OCI-LY1 (cell line): Measurements from ENCODE around the gene CCNL2.

ENCODE experiments used
- H2AFZ ChIP-seq: fragments of 200-600 bp; sonication (generic), shearing (Covaris generic); 2 replicates; pipeline ENCODE4 v1.6.0; 2014; ENCODE audit warnings: antibody characterized with exemption, mild to moderate bottlenecking, low read length
- H3F3A ChIP-seq: fragments of 200-600 bp; sonication (generic), shearing (Covaris generic); 2 replicates; pipeline ENCODE4 v1.6.0; 2014; ENCODE audit warnings: mild to moderate bottlenecking, antibody characterized with exemption, low read length, moderate library complexity; ENCODE audit not compliant: insufficient read depth
- H3K27ac ChIP-seq: fragments of 200-600 bp; sonication (generic); 2 replicates; pipeline ENCODE4 v1.5.1; 2014; ENCODE audit warnings: low read length, mixed run types, mild to moderate bottlenecking, low read depth; ENCODE audit not compliant: poor library complexity, severe bottlenecking
- H3K27me3 ChIP-seq: fragments of 200-600 bp; sonication (generic); 2 replicates; pipeline ENCODE4 v1.6.0; 2014; ENCODE audit warnings: antibody characterized with exemption, mild to moderate bottlenecking, low read length, moderate library complexity; ENCODE audit not compliant: insufficient read depth
- H3K36me3 ChIP-seq: fragments of 200-600 bp; sonication (generic); 2 replicates; pipeline ENCODE4 v1.6.1; 2014; ENCODE audit warnings: mild to moderate bottlenecking, antibody characterized with exemption, low read length, moderate library complexity, mixed read lengths; ENCODE audit not compliant: insufficient read depth
- H3K4me1 ChIP-seq: fragments of 200-600 bp; sonication (generic); 2 replicates; pipeline ENCODE4 v1.5.1; 2014; ENCODE audit warnings: mild to moderate bottlenecking, low read length, moderate library complexity; ENCODE audit not compliant: insufficient read depth, severe bottlenecking
- H3K4me2 ChIP-seq: fragments of 200-600 bp; sonication (generic), shearing (Covaris generic); 2 replicates; pipeline ENCODE4 v1.6.1; 2014; ENCODE audit warnings: low read length
- H3K4me3 ChIP-seq: fragments of 200-600 bp; sonication (generic); 2 replicates; pipeline ENCODE4 v1.5.1; 2014; ENCODE audit warnings: low read length, low read depth, mild to moderate bottlenecking, mixed read lengths; ENCODE audit not compliant: poor library complexity, severe bottlenecking
- H3K79me2 ChIP-seq: fragments of 200-600 bp; shearing (Covaris generic); 2 replicates; pipeline ENCODE4 v1.6.1; 2016; ENCODE audit warnings: mixed run types, low read length, mixed read lengths; ENCODE audit not compliant: insufficient read depth
- H3K9ac ChIP-seq: fragments of 200-600 bp; sonication (generic), shearing (Covaris generic); 2 replicates; pipeline ENCODE4 v1.6.1; 2014; ENCODE audit warnings: mild to moderate bottlenecking, low read length, mixed read lengths
- H3K9me2 ChIP-seq: fragments of 200-600 bp; sonication (generic), shearing (Covaris generic); 2 replicates; pipeline ENCODE4 v1.6.1; 2014; ENCODE audit warnings: low read depth, mild to moderate bottlenecking, low read length, mixed read lengths
- H3K9me3 ChIP-seq: fragments of 200-600 bp; shearing (Covaris generic); 2 replicates; pipeline ENCODE4 v1.6.1; 2014; ENCODE audit warnings: low read length, mixed read lengths
- H4K20me1 ChIP-seq: fragments of 200-600 bp; sonication (generic), shearing (Covaris generic); 2 replicates; pipeline ENCODE4 v1.6.0; 2016; ENCODE audit warnings: mild to moderate bottlenecking, low read length; ENCODE audit not compliant: insufficient read depth
- EZH2 ChIP-seq: fragments of 200-600 bp; sonication (generic), shearing (Covaris generic); IDR thresholded peaks from 2 replicates; pipeline ENCODE4 v1.8.0; 2017; ENCODE audit warnings: borderline replicate concordance, mixed run types, mild to moderate bottlenecking, antibody characterized with exemption, low read length, moderate library complexity, mixed read lengths
- TF ChIP-seq, protein P1 (sequence below): fragments of 200-600 bp; sonication (generic), shearing (Covaris generic); IDR thresholded peaks from 2 replicates; pipeline ENCODE4 v1.5.1; 2017; ENCODE audit warnings: mild to moderate bottlenecking, antibody characterized with exemption, low read length, moderate library complexity, mixed read lengths

Gene CCNL2

GRCh38 chr1:1391225-1391624 lies 7.9 kb downstream of the CCNL2 start:
- no peaks in the 10 kb centered on the region for H3K9me3 ChIP-seq
- H3K4me1 ChIP-seq = no peaks in the 10 kb centered on the region
- no peak overlapping the region for H3K9ac ChIP-seq
- H3K27ac ChIP-seq = no peak overlapping the region
- H3K79me2 ChIP-seq = no peaks in the 10 kb centered on the region
- H2AFZ ChIP-seq = no peak overlapping the region
- H4K20me1 ChIP-seq = no peaks in the 10 kb centered on the region
- H3K9me2 ChIP-seq = no peaks in the 10 kb centered on the region
- H3K27me3 ChIP-seq = no peaks in the 10 kb centered on the region
- H3K4me3 ChIP-seq = no peak overlapping the region
- no peak overlapping the region for H3K4me2 ChIP-seq
- H3F3A ChIP-seq = no peaks in the 10 kb centered on the region
- TF ChIP-seq, protein P1, sequence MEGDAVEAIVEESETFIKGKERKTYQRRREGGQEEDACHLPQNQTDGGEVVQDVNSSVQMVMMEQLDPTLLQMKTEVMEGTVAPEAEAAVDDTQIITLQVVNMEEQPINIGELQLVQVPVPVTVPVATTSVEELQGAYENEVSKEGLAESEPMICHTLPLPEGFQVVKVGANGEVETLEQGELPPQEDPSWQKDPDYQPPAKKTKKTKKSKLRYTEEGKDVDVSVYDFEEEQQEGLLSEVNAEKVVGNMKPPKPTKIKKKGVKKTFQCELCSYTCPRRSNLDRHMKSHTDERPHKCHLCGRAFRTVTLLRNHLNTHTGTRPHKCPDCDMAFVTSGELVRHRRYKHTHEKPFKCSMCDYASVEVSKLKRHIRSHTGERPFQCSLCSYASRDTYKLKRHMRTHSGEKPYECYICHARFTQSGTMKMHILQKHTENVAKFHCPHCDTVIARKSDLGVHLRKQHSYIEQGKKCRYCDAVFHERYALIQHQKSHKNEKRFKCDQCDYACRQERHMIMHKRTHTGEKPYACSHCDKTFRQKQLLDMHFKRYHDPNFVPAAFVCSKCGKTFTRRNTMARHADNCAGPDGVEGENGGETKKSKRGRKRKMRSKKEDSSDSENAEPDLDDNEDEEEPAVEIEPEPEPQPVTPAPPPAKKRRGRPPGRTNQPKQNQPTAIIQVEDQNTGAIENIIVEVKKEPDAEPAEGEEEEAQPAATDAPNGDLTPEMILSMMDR = no peak
- no peak for TF ChIP-seq EZH2
- H3K36me3 ChIP-seq = peaks cover 97% of the 10 kb centered on the region

GRCh38 chr1:1390675-1391074 lies 8.5 kb downstream of the CCNL2 start:
- no peaks in the 10 kb centered on the region for H3K27me3 ChIP-seq
- no peak overlapping the region for H3K27ac ChIP-seq
- H3K4me1 ChIP-seq = no peaks in the 10 kb centered on the region
- H3K79me2 ChIP-seq = no peaks in the 10 kb centered on the region
- H3K9ac ChIP-seq = no peak overlapping the region
- no peak overlapping the region for H3K4me2 ChIP-seq
- H3K9me2 ChIP-seq = no peaks in the 10 kb centered on the region
- H3K36me3 ChIP-seq = peaks cover 98% of the 10 kb centered on the region
- no peaks in the 10 kb centered on the region for H3K9me3 ChIP-seq
- H3K4me3 ChIP-seq = no peak overlapping the region
- no peaks in the 10 kb centered on the region for H4K20me1 ChIP-seq
- no peaks in the 10 kb centered on the region for H3F3A ChIP-seq
- no peak overlapping the region for H2AFZ ChIP-seq
- TF ChIP-seq, protein P1 = no peak
- TF ChIP-seq EZH2 = no peak

- TF ChIP-seq, protein P1 = no peak
- TF ChIP-seq EZH2 = no peak
- Histone ChIP-seq H3K79me2 (no peaks in the 10 kb centered on the region), H3K4me1 (no peaks in the 10 kb centered on the region), H3K4me2 (no peak overlapping the region), H3F3A (no peaks in the 10 kb centered on the region), H4K20me1 (no peaks in the 10 kb centered on the region), H3K27me3 (no peaks in the 10 kb centered on the region), H3K36me3 (peaks cover 87% of the 10 kb centered on the region), H3K9ac (no peak overlapping the region), H2AFZ (no peak overlapping the region), H3K27ac (no peak overlapping the region), H3K4me3 (no peak overlapping the region), H3K9me2 (no peaks in the 10 kb centered on the region), H3K9me3 (no peaks in the 10 kb centered on the region)
Measured at GRCh38 chr1:1388078-1388472, 11.1 kb downstream of the CCNL2 start.
